HepG2 (cell line): Measurements from ENCODE around the gene DHFR. TPM values are rescaled to one million over a fixed set of nuclear protein-coding genes. Genes with fewer than 3 reads are reported as not detected.

Experiments used
- HNF4A ChIP-seq: sonication (generic); formaldehyde crosslinking; IDR thresholded peaks from 2 replicates; pipeline ENCODE4 v1.4.0; 2020; ENCODE audit warnings: missing genetic modification reagents
- MAZ ChIP-seq, 2 experiments: sonication (generic) in 1 of 2; formaldehyde crosslinking in 1 of 2; IDR thresholded peaks; 2 replicates each; pipeline versions ENCODE4 v1.5.0 to v1.6.1; 2012 to 2020; ENCODE audit warnings: low read depth in 2 of 2, mild to moderate bottlenecking in 2 of 2, borderline replicate concordance in 1 of 2, improper control_type of control experiment in 1 of 2, low read length in 1 of 2, missing genetic modification reagents in 1 of 2, moderate library complexity in 1 of 2
- MBD4 ChIP-seq: IDR thresholded peaks from 2 replicates; pipeline ENCODE4 v1.6.1; 2012; ENCODE audit warnings: low read length, inconsistent platforms, borderline replicate concordance
- MIER2 ChIP-seq: IDR thresholded peaks from 2 replicates; pipeline ENCODE4 v1.6.1; 2016; ENCODE audit warnings: missing biosample characterization, missing genetic modification reagents
- NFE2 ChIP-seq: sonication (generic); formaldehyde crosslinking; IDR thresholded peaks from 2 replicates; pipeline ENCODE4 v1.4.0; 2020; ENCODE audit warnings: missing genetic modification reagents
- NFIB ChIP-seq: sonication (generic); formaldehyde crosslinking; IDR thresholded peaks from 2 replicates; pipeline ENCODE4 v1.9.0; 2021; ENCODE audit warnings: missing genetic modification reagents, mild to moderate bottlenecking, borderline replicate concordance
- PHB2 ChIP-seq: fragments of 450-650 bp; IDR thresholded peaks from 2 replicates; pipeline ENCODE4 v1.6.1; 2018; ENCODE audit not compliant: partially characterized antibody
- RFXAP ChIP-seq: sonication (generic); formaldehyde crosslinking; IDR thresholded peaks from 2 replicates; pipeline ENCODE4 v1.4.0; 2020; ENCODE audit warnings: missing genetic modification reagents, borderline replicate concordance
- YEATS4 ChIP-seq: sonication (generic); formaldehyde crosslinking; IDR thresholded peaks from 2 replicates; pipeline ENCODE4 v1.4.0; 2020; ENCODE audit warnings: missing genetic modification reagents, borderline replicate concordance
- YY1 ChIP-seq: IDR thresholded peaks from 2 replicates; pipeline ENCODE4 v1.6.1; 2011; ENCODE audit warnings: low read length, low read depth, moderate library complexity, mild to moderate bottlenecking; ENCODE audit not compliant: insufficient read depth, insufficient replicate concordance
- ZBTB39 ChIP-seq: sonication (generic); formaldehyde crosslinking; IDR thresholded peaks from 2 replicates; pipeline ENCODE4 v1.5.0; 2020; ENCODE audit warnings: missing genetic modification reagents
- ZNF121 ChIP-seq: sonication (generic); formaldehyde crosslinking; IDR thresholded peaks from 2 replicates; pipeline ENCODE4 v1.5.0; 2020; ENCODE audit warnings: mild to moderate bottlenecking, missing genetic modification reagents
- ZNF17 ChIP-seq: sonication (generic); formaldehyde crosslinking; IDR thresholded peaks from 2 replicates; pipeline ENCODE4 v1.5.0; 2020; ENCODE audit warnings: mild to moderate bottlenecking, missing genetic modification reagents
- ZNF263 ChIP-seq: sonication (generic); formaldehyde crosslinking; IDR thresholded peaks from 2 replicates; pipeline ENCODE4 v1.4.0; 2020; ENCODE audit warnings: missing genetic modification reagents
- ZNF446 ChIP-seq: sonication (generic); formaldehyde crosslinking; IDR thresholded peaks from 2 replicates; pipeline ENCODE4 v1.5.0; 2020; ENCODE audit warnings: mild to moderate bottlenecking, missing genetic modification reagents
- ZNF546 ChIP-seq: sonication (generic); formaldehyde crosslinking; conservative IDR thresholded peaks from 2 replicates; pipeline ENCODE4 v1.8.1; 2023; ENCODE audit warnings: mild to moderate bottlenecking, missing genetic modification reagents
- polyA plus RNA-seq, 8 experiments: library from polyadenylated mRNA; depleted of rRNA in 3 of 8; stranded (reverse) in 7 of 8; unstranded in 1 of 8; fragments of >200 nt; fragmentation: Illumina TruSeq in 4 of 8; extraction: Trizol in 4 of 8; gene quantifications; 2 replicates each; pipeline versions ENCODE4 v1.2.1 to v1.2.3, GENCODE V29; 2011 to 2016; ENCODE audit warnings: low read depth in 4 of 8, missing spikeins in 1 of 8, mixed read lengths in 1 of 8; ENCODE audit not compliant: insufficient read depth in 1 of 8
- total RNA-seq, 5 experiments: library from RNA; depleted of rRNA; stranded (reverse); fragments of >200 nt; fragmentation: Illumina TruSeq; extraction: Trizol; gene quantifications; 2 replicates each; pipeline ENCODE4 v1.2.3, GENCODE V29; 2016; ENCODE audit warnings: low read depth in 1 of 5
- TF ChIP-seq, protein P1 (sequence below): sonication (generic); formaldehyde crosslinking; IDR thresholded peaks from 2 replicates; pipeline ENCODE4 v1.4.0; 2020; ENCODE audit warnings: missing genetic modification reagents, mild to moderate bottlenecking, borderline replicate concordance
- TF ChIP-seq, protein P2 (sequence below): sonication (generic); formaldehyde crosslinking; conservative IDR thresholded peaks from 2 replicates; pipeline ENCODE4 v1.4.0; 2020; ENCODE audit warnings: mild to moderate bottlenecking, missing genetic modification reagents, moderate library complexity
- TF ChIP-seq, protein P3 (sequence below): sonication (generic); formaldehyde crosslinking; IDR thresholded peaks from 2 replicates; pipeline ENCODE4 v1.8.0; 2022; ENCODE audit warnings: missing genetic modification reagents, low read depth, mild to moderate bottlenecking, borderline replicate concordance

Gene DHFR
- total and polyA plus RNA-seq, 2 of the 13 experiments (the other 11 are each of a cell fraction or from before 2014, with no cell fraction given) = 22.8 to 59.0 TPM

GRCh38 chr5:80592761-80593160 lies 62.0 kb downstream of the DHFR start (continued):
- TF ChIP-seq, protein P1, sequence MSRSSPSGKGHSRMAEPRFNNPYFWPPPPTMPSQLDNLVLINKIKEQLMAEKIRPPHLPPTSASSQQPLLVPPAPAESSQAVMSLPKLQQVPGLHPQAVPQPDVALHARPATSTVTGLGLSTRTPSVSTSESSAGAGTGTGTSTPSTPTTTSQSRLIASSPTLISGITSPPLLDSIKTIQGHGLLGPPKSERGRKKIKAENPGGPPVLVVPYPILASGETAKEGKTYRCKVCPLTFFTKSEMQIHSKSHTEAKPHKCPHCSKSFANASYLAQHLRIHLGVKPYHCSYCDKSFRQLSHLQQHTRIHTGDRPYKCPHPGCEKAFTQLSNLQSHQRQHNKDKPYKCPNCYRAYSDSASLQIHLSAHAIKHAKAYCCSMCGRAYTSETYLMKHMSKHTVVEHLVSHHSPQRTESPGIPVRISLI = peak; percentile 74; the same call in 1 of the 2 replicates
- no peak for TF ChIP-seq YY1
- TF ChIP-seq, protein P2, sequence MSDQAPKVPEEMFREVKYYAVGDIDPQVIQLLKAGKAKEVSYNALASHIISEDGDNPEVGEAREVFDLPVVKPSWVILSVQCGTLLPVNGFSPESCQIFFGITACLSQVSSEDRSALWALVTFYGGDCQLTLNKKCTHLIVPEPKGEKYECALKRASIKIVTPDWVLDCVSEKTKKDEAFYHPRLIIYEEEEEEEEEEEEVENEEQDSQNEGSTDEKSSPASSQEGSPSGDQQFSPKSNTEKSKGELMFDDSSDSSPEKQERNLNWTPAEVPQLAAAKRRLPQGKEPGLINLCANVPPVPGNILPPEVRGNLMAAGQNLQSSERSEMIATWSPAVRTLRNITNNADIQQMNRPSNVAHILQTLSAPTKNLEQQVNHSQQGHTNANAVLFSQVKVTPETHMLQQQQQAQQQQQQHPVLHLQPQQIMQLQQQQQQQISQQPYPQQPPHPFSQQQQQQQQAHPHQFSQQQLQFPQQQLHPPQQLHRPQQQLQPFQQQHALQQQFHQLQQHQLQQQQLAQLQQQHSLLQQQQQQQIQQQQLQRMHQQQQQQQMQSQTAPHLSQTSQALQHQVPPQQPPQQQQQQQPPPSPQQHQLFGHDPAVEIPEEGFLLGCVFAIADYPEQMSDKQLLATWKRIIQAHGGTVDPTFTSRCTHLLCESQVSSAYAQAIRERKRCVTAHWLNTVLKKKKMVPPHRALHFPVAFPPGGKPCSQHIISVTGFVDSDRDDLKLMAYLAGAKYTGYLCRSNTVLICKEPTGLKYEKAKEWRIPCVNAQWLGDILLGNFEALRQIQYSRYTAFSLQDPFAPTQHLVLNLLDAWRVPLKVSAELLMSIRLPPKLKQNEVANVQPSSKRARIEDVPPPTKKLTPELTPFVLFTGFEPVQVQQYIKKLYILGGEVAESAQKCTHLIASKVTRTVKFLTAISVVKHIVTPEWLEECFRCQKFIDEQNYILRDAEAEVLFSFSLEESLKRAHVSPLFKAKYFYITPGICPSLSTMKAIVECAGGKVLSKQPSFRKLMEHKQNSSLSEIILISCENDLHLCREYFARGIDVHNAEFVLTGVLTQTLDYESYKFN (CRISPR knock-in tag) = 0 out of 2 replicates have a peak, but pooled peaks have one; percentile 25
- peak; percentile 28; the same call in 1 of the 2 replicates for TF ChIP-seq ZNF263
- no peak for TF ChIP-seq ZNF446 (CRISPR knock-in tag)
- TF ChIP-seq MBD4 = no peak
- no peak for TF ChIP-seq MAZ (IDR thresholded peaks at IDR 0.05; ENCODE audit: borderline replicate concordance, low read depth, low read length)
- no peak for TF ChIP-seq MAZ (CRISPR knock-in tag; IDR thresholded peaks at IDR 0.05; ENCODE audit: low read depth)
- no peak for TF ChIP-seq NFIB (CRISPR knock-in tag)
- TF ChIP-seq MIER2 (CRISPR knock-in tag) = no peak
- peak; percentile 70 for TF ChIP-seq ZNF121 (CRISPR knock-in tag)
- TF ChIP-seq RFXAP (CRISPR knock-in tag) = 0 out of 2 replicates have a peak, but pooled peaks have one; percentile 29
- TF ChIP-seq ZBTB39 (CRISPR knock-in tag) = no peak
- no peak for TF ChIP-seq YEATS4 (CRISPR knock-in tag)
- no peak for TF ChIP-seq PHB2
- TF ChIP-seq ZNF546 = no peak
- TF ChIP-seq ZNF17 = no peak
- TF ChIP-seq, protein P3, sequence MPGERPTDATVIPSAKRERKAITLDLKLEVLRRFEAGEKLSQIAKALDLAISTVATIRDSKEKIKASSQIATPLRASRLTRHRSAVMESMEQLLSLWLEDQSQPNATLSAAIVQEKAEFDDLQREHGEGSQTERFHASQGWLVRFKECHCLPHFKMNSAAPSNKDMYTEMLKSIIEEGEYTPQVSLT (CRISPR knock-in tag) = no peak
- TF ChIP-seq HNF4A (CRISPR knock-in tag) = peak; percentile 60
- TF ChIP-seq NFE2 = no peak
